LHCN-M2 (cell line): ENCODE results near the gene P3R3URF. TPM values are rescaled to one million over a fixed set of nuclear protein-coding genes. Genes with fewer than 3 reads are reported as not detected.

ENCODE experiments used
- DNase-seq: peaks from one replicate; pipeline ENCODE4 v3.0.0-alpha.2; 2012; ENCODE audit warnings: low read depth
- total RNA-seq: library from RNA; depleted of rRNA; stranded (reverse); fragments of >200 nt; gene quantifications from 2 replicates; pipeline ENCODE4 v1.2.3, GENCODE V29; 2014; rRNA removed

The P3R3URF gene
- total RNA-seq, 1 experiment from 2014 or later, result not detected

GRCh38 chr1:46132529-46133180 is 43.6 kb downstream of the P3R3URF start, which contains the start of gene PIK3R3:
Gene PIK3R3 (minus strand): TSS chr1:46132629. CDS start chr1:46131952, 677 bp downstream.
- DNase-seq, result peak; percentile 98

- peak; percentile 47 for DNase-seq
These were observed 44.4 kb downstream of the P3R3URF start for GRCh38 chr1:46131712-46132528.

- no peak for DNase-seq
These were observed 45.2 kb downstream of the P3R3URF start for GRCh38 chr1:46131093-46131492.

GRCh38 chr1:46130606-46131005 is 45.7 kb downstream of the P3R3URF start:
- no peak for DNase-seq

GRCh38 chr1:46130121-46130520 is 46.2 kb downstream of the P3R3URF start:
- DNase-seq, result no peak

GRCh38 chr1:46128344-46128743 is 47.9 kb downstream of the P3R3URF start:
- no peak for DNase-seq

Other genes starting within 250 kb of the P3R3URF start
- 13.4 and 19.2 TPM in 2 replicates for gene PIK3R3, start 43.9 kb downstream of the P3R3URF start, total RNA-seq
- gene TSPAN1, start 1.4 kb downstream of the P3R3URF start, total RNA-seq, result 2.6 and 2.7 TPM in 2 replicates
- gene POMGNT1, start 21.9 kb upstream of the P3R3URF start, total RNA-seq, result 136 and 149 TPM in 2 replicates
- 1.3 and 2.4 TPM in 2 replicates for gene LURAP1, start 26.8 kb upstream of the P3R3URF start, total RNA-seq
- 14.7 and 16.6 TPM in 2 replicates for gene RAD54L, start 71.3 kb upstream of the P3R3URF start, total RNA-seq
- 106 and 107 TPM in 2 replicates for gene LRRC41, start 127.1 kb upstream of the P3R3URF start, total RNA-seq
- 428 and 432 TPM in 2 replicates for gene UQCRH, start 127.2 kb upstream of the P3R3URF start, total RNA-seq
- gene NSUN4, start 164.3 kb upstream of the P3R3URF start, total RNA-seq, result 13.0 and 14.3 TPM in 2 replicates
- not detected in 2 replicates for gene FAAH, start 217.8 kb upstream of the P3R3URF start, total RNA-seq